GM23338 (cell line): ENCODE results near the gene KIF6. TPM values are rescaled to one million over a fixed set of nuclear protein-coding genes. Genes with fewer than 3 reads are reported as not detected.

Source experiments
- ATAC-seq: fragments of 200-7000 bp; cut with Tn5 transposase; 3 replicates; pipeline ENCODE4 v1.9.1; 2020
- DNase-seq: peaks from one replicate; pipeline ENCODE4 v3.0.0-alpha.2; 2015; ENCODE audit warnings: low spot score
- H2AFZ ChIP-seq: fragments of 200-600 bp; sonication (generic); 2 replicates; pipeline ENCODE4 v1.8.0; 2016; ENCODE audit warnings: antibody characterized with exemption, mild to moderate bottlenecking, moderate library complexity
- H3F3A ChIP-seq: fragments of 200-600 bp; sonication (generic); replicated peaks from 2 replicates; pipeline ENCODE4 v1.8.0; 2017; ENCODE audit warnings: antibody characterized with exemption, mixed run types, low read depth
- H3K27ac ChIP-seq: fragments of 200-600 bp; sonication (generic); 2 replicates; pipeline ENCODE4 v1.6.1; 2016; ENCODE audit warnings: low read depth
- H3K27me3 ChIP-seq: fragments of 200-600 bp; sonication (generic); 2 replicates; pipeline ENCODE4 v1.8.0; 2016; ENCODE audit warnings: mild to moderate bottlenecking, mixed run types, moderate library complexity; ENCODE audit not compliant: insufficient read depth
- H3K36me3 ChIP-seq: fragments of 200-600 bp; sonication (generic); 2 replicates; pipeline ENCODE4 v1.8.0; 2016; ENCODE audit warnings: mild to moderate bottlenecking; ENCODE audit not compliant: insufficient read depth
- H3K4me1 ChIP-seq: fragments of 200-600 bp; sonication (generic); 2 replicates; pipeline ENCODE4 v1.8.0; 2016; ENCODE audit warnings: mild to moderate bottlenecking, moderate library complexity; ENCODE audit not compliant: insufficient read depth
- H3K4me2 ChIP-seq: fragments of 200-600 bp; sonication (generic); 2 replicates; pipeline ENCODE4 v1.7.1; 2017; ENCODE audit warnings: mixed run types
- H3K4me3 ChIP-seq: fragments of 200-600 bp; sonication (generic); 2 replicates; pipeline ENCODE4 v1.6.1; 2016; ENCODE audit warnings: mixed run types
- H3K79me2 ChIP-seq: fragments of 200-600 bp; sonication (generic); replicated peaks from 2 replicates; pipeline ENCODE4 v1.8.0; 2017; ENCODE audit warnings: mild to moderate bottlenecking; ENCODE audit not compliant: insufficient read depth
- H3K9me2 ChIP-seq: fragments of 200-600 bp; sonication (generic); 2 replicates; pipeline ENCODE4 v1.8.0; 2017; ENCODE audit not compliant: insufficient read depth
- H4K20me1 ChIP-seq: fragments of 200-600 bp; sonication (generic); replicated peaks from 2 replicates; pipeline ENCODE4 v1.8.0; 2017; ENCODE audit warnings: mild to moderate bottlenecking; ENCODE audit not compliant: insufficient read depth
- H3K27ac Mint-ChIP-seq: 2 replicates; pipeline ENCODE4 v1.8.0; 2020; ENCODE audit warnings: inconsistent platforms, mild to moderate bottlenecking, moderate library complexity, mixed read lengths
- H3K27me3 Mint-ChIP-seq: 3 replicates; pipeline ENCODE4 v1.8.0; 2022; ENCODE audit warnings: low read depth, mild to moderate bottlenecking, moderate library complexity, mixed read lengths, inconsistent platforms; ENCODE audit not compliant: insufficient read depth, poor library complexity
- H3K36me3 Mint-ChIP-seq: 3 replicates; pipeline ENCODE4 v1.8.0; 2021; ENCODE audit warnings: low read depth, mild to moderate bottlenecking, inconsistent platforms, moderate library complexity, mixed read lengths
- H3K4me1 Mint-ChIP-seq: 3 replicates; pipeline ENCODE4 v1.8.0; 2020; ENCODE audit warnings: mild to moderate bottlenecking, inconsistent platforms, mixed read lengths
- H3K4me3 Mint-ChIP-seq: 3 replicates; pipeline ENCODE4 v1.8.0; 2021; ENCODE audit warnings: moderate library complexity, mild to moderate bottlenecking, inconsistent platforms, mixed read lengths
- H3K9me3 Mint-ChIP-seq: 3 replicates; pipeline ENCODE4 v1.8.0; 2020; ENCODE audit warnings: moderate library complexity, mild to moderate bottlenecking, inconsistent platforms, mixed read lengths
- EZH2 ChIP-seq: fragments of 200-600 bp; sonication (generic); IDR thresholded peaks from one replicate; pipeline ENCODE4 v1.8.0; 2017; ENCODE audit warnings: antibody characterized with exemption, mild to moderate bottlenecking, low read depth; ENCODE audit not compliant: unreplicated experiment
- EZH2phosphoT487 ChIP-seq: fragments of 200-600 bp; sonication (generic); IDR thresholded peaks from one replicate; pipeline ENCODE4 v1.8.1; 2018; ENCODE audit warnings: antibody characterized with exemption; ENCODE audit not compliant: unreplicated experiment
- JUNB ChIP-seq: IDR thresholded peaks from one replicate; pipeline ENCODE4 v1.6.1; 2016; ENCODE audit warnings: antibody characterized with exemption; ENCODE audit not compliant: unreplicated experiment
- NANOG ChIP-seq: IDR thresholded peaks from 2 replicates; pipeline ENCODE4 v1.6.1; 2016; ENCODE audit warnings: antibody characterized with exemption, borderline replicate concordance
- POLR2AphosphoS5 ChIP-seq: IDR thresholded peaks from 2 replicates; pipeline ENCODE4 v1.6.1; 2016; ENCODE audit warnings: antibody characterized with exemption, low read depth
- STAT1 ChIP-seq: IDR thresholded peaks from one replicate; pipeline ENCODE4 v1.6.1; 2016; ENCODE audit warnings: antibody characterized with exemption; ENCODE audit not compliant: unreplicated experiment
- ZNF114 ChIP-seq: fragments of 250-450 bp; sonication (Bioruptor Pico); IDR thresholded peaks from 2 replicates; pipeline ENCODE4 v1.5.0; 2020; ENCODE audit warnings: mild to moderate bottlenecking, moderate library complexity
- polyA plus RNA-seq: library from polyadenylated mRNA; unstranded; fragments of >200 nt; fragmentation: Nextera tagmentation; extraction: Ambion mirVana; gene quantifications from 2 replicates; pipeline ENCODE4 v1.2.1, GENCODE V29; 2016
- total RNA-seq: library from RNA; depleted of rRNA; stranded (reverse); fragments of >200 nt; shearing (Covaris generic); gene quantifications from 2 replicates; pipeline ENCODE4 v1.2.3, GENCODE V29; 2014
- TF ChIP-seq, protein P1 (sequence below): IDR thresholded peaks from 2 replicates; pipeline ENCODE4 v1.6.1; 2016; ENCODE audit warnings: antibody characterized with exemption
- TF ChIP-seq, protein P2 (sequence below), 2 experiments: fragments of 200-600 bp in 1 of 2; sonication (generic) in 1 of 2; conservative IDR thresholded peaks; 2 replicates each; pipeline versions ENCODE4 v1.5.1 to v1.6.1; 2016 to 2017; ENCODE audit warnings: antibody characterized with exemption in 2 of 2, low read depth in 2 of 2, mild to moderate bottlenecking in 2 of 2, moderate library complexity in 1 of 2
- TF ChIP-seq, protein P3 (sequence below): IDR thresholded peaks from one replicate; pipeline ENCODE4 v1.6.1; 2018; ENCODE audit warnings: antibody characterized with exemption; ENCODE audit not compliant: unreplicated experiment
- TF ChIP-seq, protein P4 (sequence below): fragments of 250-450 bp; sonication (Bioruptor Pico); IDR thresholded peaks from 2 replicates; pipeline ENCODE4 v1.5.0; 2020; ENCODE audit warnings: mild to moderate bottlenecking, moderate library complexity

KIF6 gene
- total and polyA plus RNA-seq, 2 experiments from 2014 or later, result 0.87 to 1.7 TPM

- TF ChIP-seq, protein P1, sequence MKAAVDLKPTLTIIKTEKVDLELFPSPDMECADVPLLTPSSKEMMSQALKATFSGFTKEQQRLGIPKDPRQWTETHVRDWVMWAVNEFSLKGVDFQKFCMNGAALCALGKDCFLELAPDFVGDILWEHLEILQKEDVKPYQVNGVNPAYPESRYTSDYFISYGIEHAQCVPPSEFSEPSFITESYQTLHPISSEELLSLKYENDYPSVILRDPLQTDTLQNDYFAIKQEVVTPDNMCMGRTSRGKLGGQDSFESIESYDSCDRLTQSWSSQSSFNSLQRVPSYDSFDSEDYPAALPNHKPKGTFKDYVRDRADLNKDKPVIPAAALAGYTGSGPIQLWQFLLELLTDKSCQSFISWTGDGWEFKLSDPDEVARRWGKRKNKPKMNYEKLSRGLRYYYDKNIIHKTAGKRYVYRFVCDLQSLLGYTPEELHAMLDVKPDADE, result no peak
Measured at GRCh38 chr6:39403304-39403703, 321.9 kb downstream of the KIF6 start (continued).

GRCh38 chr6:39402239-39402751, 322.9 kb downstream of the KIF6 start:
- Mint-ChIP-seq H3K4me1 (no peaks in the 10 kb centered on the region), H3K9me3 (no peaks in the 10 kb centered on the region), H3K4me3 (no peak overlapping the region), H3K27ac (no peak overlapping the region), H3K36me3 (no peaks in the 10 kb centered on the region), H3K27me3 (peaks cover 2% of the 10 kb centered on the region)
- Histone ChIP-seq H3K27ac (no peak overlapping the region), H2AFZ (no peak overlapping the region; the same call in 1 of the 2 replicates), H3K9me2 (peaks cover 6% of the 10 kb centered on the region; the same call in 1 of the 2 replicates), H4K20me1 (no peaks in the 10 kb centered on the region), H3K27me3 (no peaks in the 10 kb centered on the region), H3K79me2 (no peaks in the 10 kb centered on the region), H3F3A (no peaks in the 10 kb centered on the region), H3K4me3 (no peak overlapping the region), H3K4me2 (no peak overlapping the region), H3K36me3 (no peaks in the 10 kb centered on the region), H3K4me1 (no peaks in the 10 kb centered on the region)
- DNase-seq, result no peak
- no peak for ATAC-seq
- no peak for TF ChIP-seq EZH2
- TF ChIP-seq, protein P2, sequence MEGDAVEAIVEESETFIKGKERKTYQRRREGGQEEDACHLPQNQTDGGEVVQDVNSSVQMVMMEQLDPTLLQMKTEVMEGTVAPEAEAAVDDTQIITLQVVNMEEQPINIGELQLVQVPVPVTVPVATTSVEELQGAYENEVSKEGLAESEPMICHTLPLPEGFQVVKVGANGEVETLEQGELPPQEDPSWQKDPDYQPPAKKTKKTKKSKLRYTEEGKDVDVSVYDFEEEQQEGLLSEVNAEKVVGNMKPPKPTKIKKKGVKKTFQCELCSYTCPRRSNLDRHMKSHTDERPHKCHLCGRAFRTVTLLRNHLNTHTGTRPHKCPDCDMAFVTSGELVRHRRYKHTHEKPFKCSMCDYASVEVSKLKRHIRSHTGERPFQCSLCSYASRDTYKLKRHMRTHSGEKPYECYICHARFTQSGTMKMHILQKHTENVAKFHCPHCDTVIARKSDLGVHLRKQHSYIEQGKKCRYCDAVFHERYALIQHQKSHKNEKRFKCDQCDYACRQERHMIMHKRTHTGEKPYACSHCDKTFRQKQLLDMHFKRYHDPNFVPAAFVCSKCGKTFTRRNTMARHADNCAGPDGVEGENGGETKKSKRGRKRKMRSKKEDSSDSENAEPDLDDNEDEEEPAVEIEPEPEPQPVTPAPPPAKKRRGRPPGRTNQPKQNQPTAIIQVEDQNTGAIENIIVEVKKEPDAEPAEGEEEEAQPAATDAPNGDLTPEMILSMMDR (conservative IDR thresholded peaks at IDR 0.05; ENCODE audit: low read depth in 2 of 2), result no peak
- TF ChIP-seq, protein P1, result no peak
- TF ChIP-seq POLR2AphosphoS5, result no peak
- TF ChIP-seq, protein P3, sequence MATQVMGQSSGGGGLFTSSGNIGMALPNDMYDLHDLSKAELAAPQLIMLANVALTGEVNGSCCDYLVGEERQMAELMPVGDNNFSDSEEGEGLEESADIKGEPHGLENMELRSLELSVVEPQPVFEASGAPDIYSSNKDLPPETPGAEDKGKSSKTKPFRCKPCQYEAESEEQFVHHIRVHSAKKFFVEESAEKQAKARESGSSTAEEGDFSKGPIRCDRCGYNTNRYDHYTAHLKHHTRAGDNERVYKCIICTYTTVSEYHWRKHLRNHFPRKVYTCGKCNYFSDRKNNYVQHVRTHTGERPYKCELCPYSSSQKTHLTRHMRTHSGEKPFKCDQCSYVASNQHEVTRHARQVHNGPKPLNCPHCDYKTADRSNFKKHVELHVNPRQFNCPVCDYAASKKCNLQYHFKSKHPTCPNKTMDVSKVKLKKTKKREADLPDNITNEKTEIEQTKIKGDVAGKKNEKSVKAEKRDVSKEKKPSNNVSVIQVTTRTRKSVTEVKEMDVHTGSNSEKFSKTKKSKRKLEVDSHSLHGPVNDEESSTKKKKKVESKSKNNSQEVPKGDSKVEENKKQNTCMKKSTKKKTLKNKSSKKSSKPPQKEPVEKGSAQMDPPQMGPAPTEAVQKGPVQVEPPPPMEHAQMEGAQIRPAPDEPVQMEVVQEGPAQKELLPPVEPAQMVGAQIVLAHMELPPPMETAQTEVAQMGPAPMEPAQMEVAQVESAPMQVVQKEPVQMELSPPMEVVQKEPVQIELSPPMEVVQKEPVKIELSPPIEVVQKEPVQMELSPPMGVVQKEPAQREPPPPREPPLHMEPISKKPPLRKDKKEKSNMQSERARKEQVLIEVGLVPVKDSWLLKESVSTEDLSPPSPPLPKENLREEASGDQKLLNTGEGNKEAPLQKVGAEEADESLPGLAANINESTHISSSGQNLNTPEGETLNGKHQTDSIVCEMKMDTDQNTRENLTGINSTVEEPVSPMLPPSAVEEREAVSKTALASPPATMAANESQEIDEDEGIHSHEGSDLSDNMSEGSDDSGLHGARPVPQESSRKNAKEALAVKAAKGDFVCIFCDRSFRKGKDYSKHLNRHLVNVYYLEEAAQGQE, result no peak
- no peak for TF ChIP-seq EZH2phosphoT487
- TF ChIP-seq STAT1, result no peak
- TF ChIP-seq, protein P4, sequence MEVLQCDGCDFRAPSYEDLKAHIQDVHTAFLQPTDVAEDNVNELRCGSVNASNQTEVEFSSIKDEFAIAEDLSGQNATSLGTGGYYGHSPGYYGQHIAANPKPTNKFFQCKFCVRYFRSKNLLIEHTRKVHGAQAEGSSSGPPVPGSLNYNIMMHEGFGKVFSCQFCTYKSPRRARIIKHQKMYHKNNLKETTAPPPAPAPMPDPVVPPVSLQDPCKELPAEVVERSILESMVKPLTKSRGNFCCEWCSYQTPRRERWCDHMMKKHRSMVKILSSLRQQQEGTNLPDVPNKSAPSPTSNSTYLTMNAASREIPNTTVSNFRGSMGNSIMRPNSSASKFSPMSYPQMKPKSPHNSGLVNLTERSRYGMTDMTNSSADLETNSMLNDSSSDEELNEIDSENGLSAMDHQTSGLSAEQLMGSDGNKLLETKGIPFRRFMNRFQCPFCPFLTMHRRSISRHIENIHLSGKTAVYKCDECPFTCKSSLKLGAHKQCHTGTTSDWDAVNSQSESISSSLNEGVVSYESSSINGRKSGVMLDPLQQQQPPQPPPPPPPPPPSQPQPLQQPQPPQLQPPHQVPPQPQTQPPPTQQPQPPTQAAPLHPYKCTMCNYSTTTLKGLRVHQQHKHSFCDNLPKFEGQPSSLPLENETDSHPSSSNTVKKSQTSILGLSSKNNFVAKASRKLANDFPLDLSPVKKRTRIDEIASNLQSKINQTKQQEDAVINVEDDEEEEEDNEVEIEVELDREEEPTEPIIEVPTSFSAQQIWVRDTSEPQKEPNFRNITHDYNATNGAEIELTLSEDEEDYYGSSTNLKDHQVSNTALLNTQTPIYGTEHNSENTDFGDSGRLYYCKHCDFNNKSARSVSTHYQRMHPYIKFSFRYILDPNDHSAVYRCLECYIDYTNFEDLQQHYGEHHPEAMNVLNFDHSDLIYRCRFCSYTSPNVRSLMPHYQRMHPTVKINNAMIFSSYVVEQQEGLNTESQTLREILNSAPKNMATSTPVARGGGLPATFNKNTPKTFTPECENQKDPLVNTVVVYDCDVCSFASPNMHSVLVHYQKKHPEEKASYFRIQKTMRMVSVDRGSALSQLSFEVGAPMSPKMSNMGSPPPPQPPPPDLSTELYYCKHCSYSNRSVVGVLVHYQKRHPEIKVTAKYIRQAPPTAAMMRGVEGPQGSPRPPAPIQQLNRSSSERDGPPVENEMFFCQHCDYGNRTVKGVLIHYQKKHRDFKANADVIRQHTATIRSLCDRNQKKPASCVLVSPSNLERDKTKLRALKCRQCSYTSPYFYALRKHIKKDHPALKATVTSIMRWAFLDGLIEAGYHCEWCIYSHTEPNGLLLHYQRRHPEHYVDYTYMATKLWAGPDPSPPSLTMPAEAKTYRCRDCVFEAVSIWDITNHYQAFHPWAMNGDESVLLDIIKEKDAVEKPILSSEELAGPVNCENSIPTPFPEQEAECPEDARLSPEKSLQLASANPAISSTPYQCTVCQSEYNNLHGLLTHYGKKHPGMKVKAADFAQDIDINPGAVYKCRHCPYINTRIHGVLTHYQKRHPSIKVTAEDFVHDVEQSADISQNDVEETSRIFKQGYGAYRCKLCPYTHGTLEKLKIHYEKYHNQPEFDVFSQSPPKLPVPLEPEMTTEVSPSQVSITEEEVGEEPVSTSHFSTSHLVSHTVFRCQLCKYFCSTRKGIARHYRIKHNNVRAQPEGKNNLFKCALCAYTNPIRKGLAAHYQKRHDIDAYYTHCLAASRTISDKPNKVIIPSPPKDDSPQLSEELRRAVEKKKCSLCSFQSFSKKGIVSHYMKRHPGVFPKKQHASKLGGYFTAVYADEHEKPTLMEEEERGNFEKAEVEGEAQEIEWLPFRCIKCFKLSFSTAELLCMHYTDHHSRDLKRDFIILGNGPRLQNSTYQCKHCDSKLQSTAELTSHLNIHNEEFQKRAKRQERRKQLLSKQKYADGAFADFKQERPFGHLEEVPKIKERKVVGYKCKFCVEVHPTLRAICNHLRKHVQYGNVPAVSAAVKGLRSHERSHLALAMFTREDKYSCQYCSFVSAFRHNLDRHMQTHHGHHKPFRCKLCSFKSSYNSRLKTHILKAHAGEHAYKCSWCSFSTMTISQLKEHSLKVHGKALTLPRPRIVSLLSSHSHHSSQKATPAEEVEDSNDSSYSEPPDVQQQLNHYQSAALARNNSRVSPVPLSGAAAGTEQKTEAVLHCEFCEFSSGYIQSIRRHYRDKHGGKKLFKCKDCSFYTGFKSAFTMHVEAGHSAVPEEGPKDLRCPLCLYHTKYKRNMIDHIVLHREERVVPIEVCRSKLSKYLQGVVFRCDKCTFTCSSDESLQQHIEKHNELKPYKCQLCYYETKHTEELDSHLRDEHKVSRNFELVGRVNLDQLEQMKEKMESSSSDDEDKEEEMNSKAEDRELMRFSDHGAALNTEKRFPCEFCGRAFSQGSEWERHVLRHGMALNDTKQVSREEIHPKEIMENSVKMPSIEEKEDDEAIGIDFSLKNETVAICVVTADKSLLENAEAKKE (CRISPR knock-in tag), result no peak
- no peak for TF ChIP-seq ZNF114 (CRISPR knock-in tag)
- no peak for TF ChIP-seq JUNB
- no peak for TF ChIP-seq NANOG
